NCI-H446 (cell line): ENCODE data around the gene TRABD2B.

Experiments used
- DNase-seq, 2 experiments: peaks; one replicate each; lab custom pipeline; 2025; lab: John Stamatoyannopoulos, UW

Gene TRABD2B

GRCh38 chr1:47795102-47795501 lies 202.1 kb downstream of the TRABD2B start:
- DNase-seq: no peak

- DNase-seq: no peak
These were observed 202.7 kb downstream of the TRABD2B start for GRCh38 chr1:47794530-47794929.

- no peak for DNase-seq
These were observed 203.1 kb downstream of the TRABD2B start for GRCh38 chr1:47794081-47794480.

GRCh38 chr1:47793563-47793962 lies 203.6 kb downstream of the TRABD2B start:
- DNase-seq: no peak

- no peak for DNase-seq
These were observed 204.4 kb downstream of the TRABD2B start for GRCh38 chr1:47792779-47793178.

- DNase-seq: no peak
These were observed 205.1 kb downstream of the TRABD2B start for GRCh38 chr1:47791879-47792608.

GRCh38 chr1:47788761-47789160 lies 208.4 kb downstream of the TRABD2B start:
- DNase-seq: no peak

GRCh38 chr1:47787560-47787959 lies 209.6 kb downstream of the TRABD2B start:
- DNase-seq: no peak

- no peak for DNase-seq
These were observed 210.9 kb downstream of the TRABD2B start for GRCh38 chr1:47786316-47786715.

GRCh38 chr1:47785561-47786271 lies 211.5 kb downstream of the TRABD2B start:
- no peak for DNase-seq

- no peak for DNase-seq
These were observed 212.1 kb downstream of the TRABD2B start for GRCh38 chr1:47785118-47785517.

- DNase-seq: no peak
These were observed 212.7 kb downstream of the TRABD2B start for GRCh38 chr1:47784497-47784822.

- DNase-seq: no peak
These were observed 213.3 kb downstream of the TRABD2B start for GRCh38 chr1:47783638-47784496.

GRCh38 chr1:47782414-47783166 lies 214.6 kb downstream of the TRABD2B start:
- DNase-seq: no peak

GRCh38 chr1:47781171-47781959 lies 215.8 kb downstream of the TRABD2B start:
- no peak for DNase-seq

- DNase-seq: no peak
These were observed 216.7 kb downstream of the TRABD2B start for GRCh38 chr1:47780469-47780995.

GRCh38 chr1:47779613-47780012 lies 217.6 kb downstream of the TRABD2B start:
- no peak for DNase-seq

GRCh38 chr1:47778280-47778679 lies 218.9 kb downstream of the TRABD2B start:
- DNase-seq: no peak

GRCh38 chr1:47777322-47777721 lies 219.9 kb downstream of the TRABD2B start:
- no peak for DNase-seq

GRCh38 chr1:47776667-47777131 lies 220.5 kb downstream of the TRABD2B start:
- no peak for DNase-seq
